SHP77 treated with DMSO at 0.1 percent for 48 hours (cell line): Measurements from ENCODE around the gene CD38.
"Not testable (repeated sequence)": the region's sequence is repeated elsewhere in the genome, so short reads cannot be mapped to it uniquely, and the experiment has no call there.

Source experiments
- DNase-seq: peaks from one replicate; lab custom pipeline; 2025; lab: John Stamatoyannopoulos, UW

Gene CD38

DNA sequence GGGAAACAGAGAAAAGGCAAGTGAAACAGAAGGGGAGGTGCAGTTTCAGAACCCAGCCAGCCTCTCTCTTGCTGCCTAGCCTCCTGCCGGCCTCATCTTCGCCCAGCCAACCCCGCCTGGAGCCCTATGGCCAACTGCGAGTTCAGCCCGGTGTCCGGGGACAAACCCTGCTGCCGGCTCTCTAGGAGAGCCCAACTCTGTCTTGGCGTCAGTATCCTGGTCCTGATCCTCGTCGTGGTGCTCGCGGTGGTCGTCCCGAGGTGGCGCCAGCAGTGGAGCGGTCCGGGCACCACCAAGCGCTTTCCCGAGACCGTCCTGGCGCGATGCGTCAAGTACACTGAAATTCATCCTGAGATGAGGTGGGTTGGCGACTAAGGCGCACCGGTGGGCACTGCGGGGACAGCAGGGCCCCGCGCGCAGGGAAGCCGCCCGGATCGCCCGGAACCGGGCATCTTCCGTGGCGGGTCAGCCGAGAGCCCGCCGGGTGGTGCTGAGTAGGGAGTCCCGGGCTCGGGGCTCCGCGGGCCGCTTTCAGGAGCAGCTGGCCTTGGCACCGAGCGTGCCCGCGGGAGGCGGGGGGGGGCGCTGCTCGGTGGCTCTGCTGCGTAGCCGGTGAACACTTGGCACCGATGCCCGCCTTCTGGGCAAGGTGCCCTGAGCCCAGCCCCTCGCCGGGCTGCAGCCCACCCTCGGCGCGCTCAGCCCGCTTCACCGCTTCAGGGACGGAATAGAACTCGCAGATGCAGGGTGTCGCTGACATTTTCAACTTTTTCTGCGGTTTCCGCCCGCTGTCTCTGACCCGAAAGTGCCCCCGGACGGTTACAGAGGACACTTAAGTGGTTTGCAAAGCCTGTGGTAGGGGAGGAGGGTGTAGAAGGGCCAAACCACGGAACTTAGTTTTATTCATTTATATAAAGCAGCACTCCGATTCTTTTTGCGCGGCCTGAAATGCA, at the start of gene CD38:
Gene CD38, plus strand, starts transcription at position 40 of the 953 bp plus-strand sequence. Its CDS starts 87 bp downstream, at position 127.
- DNase-seq = no peak

DNA sequence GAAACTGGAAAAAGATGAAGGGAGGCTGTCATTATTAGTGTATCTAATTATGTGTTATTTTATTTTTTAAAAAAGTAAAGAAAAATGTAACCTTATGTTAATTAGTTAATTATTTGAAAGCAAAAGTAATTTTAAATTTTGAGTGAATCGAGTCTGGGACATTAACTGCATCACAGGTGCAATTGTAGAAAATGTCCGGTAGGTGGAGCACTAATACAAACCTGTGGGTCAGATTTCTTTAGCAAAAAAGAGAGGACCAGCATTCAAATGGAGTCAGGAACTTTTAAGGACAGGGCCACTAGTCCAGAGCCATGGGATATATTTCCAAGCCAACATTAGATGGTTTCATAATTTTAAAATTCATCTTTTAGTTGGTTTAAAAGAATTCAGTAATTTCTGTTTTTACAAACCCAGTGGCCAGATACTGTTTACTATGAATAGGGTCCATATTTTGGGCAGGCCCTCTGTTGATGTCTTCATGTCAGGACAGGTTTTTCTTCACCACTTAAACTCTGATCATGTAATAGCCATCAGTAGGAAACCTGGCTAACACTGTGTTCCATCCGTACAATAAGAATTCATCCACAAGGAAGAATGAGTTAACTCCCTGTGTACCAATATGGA, 48.1 kb upstream of the CD38 start:
- DNase-seq = no peak

DNA sequence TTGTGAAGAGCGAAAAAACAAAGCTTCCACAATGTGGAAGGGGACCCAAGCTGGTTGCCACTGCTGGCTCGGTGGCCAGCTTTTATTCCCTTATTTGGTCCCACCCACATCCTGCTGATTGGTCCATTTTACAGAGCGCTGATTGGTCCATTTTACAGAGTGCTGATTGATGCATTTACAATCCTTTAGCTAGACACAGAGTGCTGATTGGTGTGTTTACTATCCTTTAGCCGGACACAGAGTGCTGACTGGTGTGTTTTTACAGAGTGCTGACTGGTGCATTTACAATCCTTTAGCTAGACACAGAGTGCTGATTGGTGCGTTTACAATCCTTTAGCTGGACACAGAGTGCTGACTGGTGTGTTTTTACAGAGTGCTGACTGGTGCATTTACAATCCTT, 45.1 kb upstream of the CD38 start:
- not testable (repeated sequence) for DNase-seq

GRCh38 chr4:15735536-15735935, 42.6 kb upstream of the CD38 start:
- no peak for DNase-seq

- no peak for DNase-seq
Observed at GRCh38 chr4:15736514-15737050, 41.5 kb upstream of the CD38 start.

- DNase-seq = no peak
Observed at GRCh38 chr4:15737255-15737654, 40.9 kb upstream of the CD38 start.

DNA sequence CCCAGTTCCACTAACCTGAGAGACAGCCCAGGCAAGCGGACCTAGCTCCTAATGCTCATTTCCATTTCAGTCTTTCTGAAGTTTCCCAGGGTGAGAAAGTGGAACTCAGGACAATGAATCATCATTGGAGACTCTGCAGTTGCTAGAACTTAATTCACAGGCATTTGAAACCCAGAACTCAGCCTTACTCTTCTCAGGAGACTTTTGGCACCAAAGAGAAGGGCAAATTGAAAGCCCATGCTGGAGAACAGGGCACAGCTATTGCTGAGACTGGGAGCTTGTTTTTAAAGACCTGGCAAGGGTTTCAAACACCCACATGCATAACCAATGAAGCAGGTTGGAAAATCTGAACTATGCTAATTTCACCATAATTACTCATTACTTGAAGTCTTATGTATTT, 39.3 kb upstream of the CD38 start:
- no peak for DNase-seq

DNA sequence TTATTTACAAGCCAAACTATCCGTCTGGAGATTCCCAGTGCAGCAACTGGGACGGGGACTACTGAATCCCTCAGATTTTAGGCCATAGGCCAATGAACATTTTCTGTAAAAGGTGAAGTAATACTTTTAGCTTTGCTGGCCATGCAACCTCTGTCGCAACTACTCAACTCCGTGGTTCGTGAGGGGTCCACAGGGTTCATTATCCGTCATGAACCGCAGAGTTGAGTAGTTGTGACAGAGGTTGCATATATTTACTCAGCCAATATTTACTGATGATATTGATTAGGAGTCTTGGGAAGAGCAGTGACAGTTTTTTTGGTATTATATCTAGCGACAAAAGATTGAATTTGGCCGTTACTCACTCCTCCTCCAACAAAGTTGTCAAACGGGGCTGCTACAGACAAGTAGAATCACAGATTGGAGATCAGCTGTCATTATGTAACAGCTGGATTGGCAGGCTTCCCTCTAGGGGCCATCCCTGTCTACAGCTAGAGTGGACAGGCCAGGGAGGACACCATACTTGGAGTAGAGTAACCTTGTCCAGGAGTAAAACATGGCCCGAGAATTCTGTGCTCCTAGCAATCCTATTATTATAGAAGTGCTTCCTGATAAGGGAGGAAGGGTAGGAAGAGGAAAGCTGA, 37.2 kb upstream of the CD38 start:
- DNase-seq = no peak

DNA sequence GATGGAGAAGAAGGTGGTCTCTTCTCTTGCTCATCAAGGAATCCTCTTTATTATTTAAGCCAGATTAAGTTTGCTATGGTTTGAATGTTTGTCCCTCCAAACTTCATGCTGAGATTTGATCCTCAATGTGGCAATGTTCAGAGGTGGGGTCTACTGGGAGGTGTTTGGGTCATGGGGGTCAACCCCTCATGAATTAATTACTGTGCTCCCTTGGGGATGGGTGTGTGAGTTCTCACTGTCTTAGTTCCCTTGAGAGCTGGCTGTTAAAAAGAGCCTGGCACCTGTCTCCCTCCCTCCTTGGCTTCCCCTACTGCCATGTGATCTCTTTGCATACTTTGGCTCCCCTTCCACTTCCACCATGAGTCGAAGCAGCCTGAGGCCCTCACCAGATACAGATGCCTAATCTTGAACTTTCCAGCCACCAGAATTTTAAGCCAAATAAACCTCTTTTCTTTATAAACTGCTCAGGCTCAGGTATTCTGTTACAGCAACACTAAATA, 36.0 kb upstream of the CD38 start:
- no peak for DNase-seq

GRCh38 chr4:15742637-15743036, 35.5 kb upstream of the CD38 start:
- no peak for DNase-seq

- no peak for DNase-seq
Observed at GRCh38 chr4:15744016-15744545, 34.0 kb upstream of the CD38 start.

- no peak for DNase-seq
Observed at GRCh38 chr4:15746110-15746509, 32.0 kb upstream of the CD38 start.

- no peak for DNase-seq
Observed at GRCh38 chr4:15749001-15749400, 29.1 kb upstream of the CD38 start.

DNA sequence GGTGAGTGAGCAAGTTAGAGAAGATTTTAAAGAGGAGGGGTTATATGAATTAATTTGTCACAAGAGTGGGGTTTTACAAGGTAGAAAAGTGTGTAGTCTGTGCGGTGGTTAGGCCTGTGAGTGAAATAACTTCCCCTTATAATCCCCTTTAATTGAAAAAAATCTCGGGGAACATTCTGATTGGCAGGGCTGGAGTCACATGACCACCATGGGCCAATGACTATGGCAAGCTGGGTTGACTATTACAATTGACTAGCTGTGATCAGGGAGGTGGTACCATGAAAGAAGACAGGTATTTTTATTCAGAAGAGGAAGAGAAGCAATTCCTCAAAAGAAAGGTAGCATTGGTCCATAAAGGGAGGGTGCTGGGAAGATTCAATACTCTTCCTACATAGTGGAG, 27.0 kb upstream of the CD38 start:
- no peak for DNase-seq

- no peak for DNase-seq
Observed at GRCh38 chr4:15753081-15753480, 25.0 kb upstream of the CD38 start.

- DNase-seq = no peak
Observed at GRCh38 chr4:15753786-15754185, 24.3 kb upstream of the CD38 start.

- DNase-seq = no peak
Observed at GRCh38 chr4:15754323-15754722, 23.8 kb upstream of the CD38 start.

DNA sequence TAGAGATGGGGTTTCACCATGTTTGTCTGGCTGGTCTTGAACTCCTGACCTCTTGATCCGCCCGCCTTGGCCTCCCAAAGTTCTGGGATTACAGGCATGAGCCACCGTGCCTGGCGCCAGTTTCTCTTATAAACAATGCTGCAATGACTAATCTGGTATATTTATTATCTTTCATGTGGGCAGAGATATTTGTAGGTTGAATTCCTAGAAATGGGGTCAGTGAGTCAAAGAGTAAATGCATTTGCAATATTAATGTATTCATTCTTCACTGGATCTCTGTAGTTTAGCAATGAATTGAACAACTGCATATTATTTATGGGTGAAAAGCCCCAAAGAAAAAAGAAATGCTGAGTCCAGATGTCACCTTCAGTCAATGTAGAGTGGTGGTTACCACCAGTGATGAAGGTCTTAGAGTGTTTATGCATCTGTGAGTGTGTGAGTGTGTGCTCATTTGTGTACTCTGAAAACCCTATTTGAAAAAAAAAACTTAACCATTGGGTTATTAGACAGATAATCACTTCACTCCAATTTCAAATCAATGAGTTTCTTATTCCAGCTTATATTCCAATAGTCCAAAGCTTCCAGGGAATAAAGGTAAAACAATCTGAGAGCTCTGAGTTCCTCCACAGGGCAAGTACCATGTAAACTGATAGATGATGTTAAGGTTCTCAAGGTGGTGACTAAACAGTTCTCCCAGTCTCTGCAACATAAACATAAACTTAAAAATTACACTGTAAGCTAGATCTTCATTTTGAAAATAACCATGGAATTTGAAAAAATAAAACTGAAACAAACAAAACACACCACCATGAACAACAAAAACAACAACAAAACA, 22.6 kb upstream of the CD38 start:
- DNase-seq = no peak

DNA sequence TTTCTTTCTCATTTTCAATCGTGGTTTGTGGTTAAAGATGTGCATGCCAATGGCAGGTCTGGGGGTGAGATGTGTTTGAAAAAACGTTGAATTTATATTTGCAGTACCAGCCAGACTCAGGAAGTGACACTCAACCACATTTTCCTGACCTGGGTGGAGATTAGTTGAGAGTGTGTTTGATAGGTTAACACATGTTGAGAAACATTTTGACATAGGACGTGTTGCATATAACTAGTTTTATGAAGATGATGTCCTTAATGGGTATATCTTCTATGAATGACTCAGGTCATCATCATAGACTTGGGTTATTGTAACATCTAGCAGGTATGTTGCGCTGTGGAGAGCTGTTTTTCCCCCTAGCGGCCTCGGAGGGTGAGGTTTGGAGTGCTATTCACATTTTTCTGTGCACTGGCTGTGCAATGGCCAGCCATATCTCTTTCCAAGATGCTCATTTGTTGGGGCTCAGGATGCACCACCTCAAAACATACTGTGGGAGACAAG, 21.7 kb upstream of the CD38 start:
- no peak for DNase-seq

DNA sequence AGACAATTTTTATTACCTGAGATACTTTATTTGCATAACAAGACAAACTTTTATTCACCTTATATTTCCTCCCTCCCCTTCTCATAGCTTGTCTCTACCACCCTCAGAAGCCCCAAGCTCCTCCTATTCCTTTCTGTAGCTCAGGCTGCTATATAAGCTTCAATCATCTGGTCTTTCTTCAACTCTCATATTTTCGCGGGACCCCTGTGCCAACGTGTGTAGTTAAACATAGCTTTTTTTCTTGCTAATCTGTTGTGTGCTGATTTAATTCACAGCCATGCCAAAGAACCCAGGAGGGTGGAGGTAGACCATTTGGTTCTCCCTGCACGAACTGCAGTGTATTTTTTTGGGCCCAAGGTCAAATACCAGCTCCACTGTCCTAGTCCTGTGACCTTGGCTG, 21.1 kb upstream of the CD38 start:
- DNase-seq = no peak

GRCh38 chr4:15758294-15758693, 19.8 kb upstream of the CD38 start:
- no peak for DNase-seq
